Urinary bladder (tissue), 4 donors: Measurements from ENCODE around the gene ELOVL6. TPM values are rescaled to one million over a fixed set of nuclear protein-coding genes. Genes with fewer than 3 reads are reported as not detected.
A peak's percentile ranks its signal among the peaks of the same experiment; 100 is the strongest.

Experiments used
- DNase-seq: peaks from one replicate; pipeline ENCODE4 v3.0.0-alpha.2; 2015; ENCODE audit errors: extremely low spot score
- H3K27ac ChIP-seq: one replicate; pipeline ENCODE4 v1.5.1; 2013; ENCODE audit warnings: low read depth, mild to moderate bottlenecking, moderate library complexity
- H3K36me3 ChIP-seq: one replicate; pipeline ENCODE4 v1.6.1; 2013; ENCODE audit warnings: mild to moderate bottlenecking, moderate library complexity; ENCODE audit not compliant: insufficient read depth
- H3K4me1 ChIP-seq: one replicate; pipeline ENCODE4 v1.6.1; 2013; ENCODE audit warnings: mild to moderate bottlenecking, moderate library complexity; ENCODE audit not compliant: insufficient read depth
- H3K4me3 ChIP-seq: one replicate; pipeline ENCODE4 v1.5.1; 2013; ENCODE audit warnings: low read depth, low read length
- WGBS: extraction: QIAGEN DNeasy Blood & Tissue Kit; methylation state at CpG from one replicate; pipeline ENCODE4 v1.1.7; 2013; 5-methylcytosine and 5-hydroxymethylcytosine counted together
- polyA plus RNA-seq: library from polyadenylated mRNA; stranded (reverse); fragments of 200-250 nt; gene quantifications from one replicate; pipeline ENCODE4 v1.2.3, GENCODE V29; 2013
- total RNA-seq: library from RNA; depleted of rRNA; stranded (reverse); fragments of >200 nt; gene quantifications from one replicate; pipeline ENCODE4 v1.2.3, GENCODE V29; 2014
- donor health status: healthy with polysubstance abuse.
- donor health status: healthy.

Gene ELOVL6
- total and polyA plus RNA-seq, 2 donors: 5.3 to 16.8 TPM

- WGBS: 34% methylated on average over 3 of the region's 3 CpGs
- no peaks in the 10 kb centered on the region for H3K4me1 ChIP-seq
- DNase-seq: peak; percentile 41
- H3K4me3 ChIP-seq: no peak overlapping the region
- no peak overlapping the region for H3K27ac ChIP-seq
- H3K36me3 ChIP-seq: no peaks in the 10 kb centered on the region
Observed at GRCh38 chr4:109998867-109999584, 199.4 kb downstream of the ELOVL6 start.

- no peak for DNase-seq
- Histone ChIP-seq H3K4me1 (no peaks in the 10 kb centered on the region), H3K36me3 (no peaks in the 10 kb centered on the region), H3K27ac (no peak overlapping the region), H3K4me3 (no peak overlapping the region)
- WGBS: 55% methylated on average over 3 of the region's 3 CpGs
Observed at GRCh38 chr4:109996526-109996925, 201.9 kb downstream of the ELOVL6 start.
